GM19438 (cell line): ENCODE measurements around the gene HSP90AA1.
"Not testable (repeated sequence)": the region's sequence is repeated elsewhere in the genome, so short reads cannot be mapped to it uniquely, and the experiment has no call there.

Experiments
- ATAC-seq: cut with Tn5 transposase; IDR thresholded peaks from one replicate; pipeline ENCODE4 v1.9.1; 2021; ENCODE audit warnings: low read depth; ENCODE audit not compliant: unreplicated experiment

Gene HSP90AA1

DNA sequence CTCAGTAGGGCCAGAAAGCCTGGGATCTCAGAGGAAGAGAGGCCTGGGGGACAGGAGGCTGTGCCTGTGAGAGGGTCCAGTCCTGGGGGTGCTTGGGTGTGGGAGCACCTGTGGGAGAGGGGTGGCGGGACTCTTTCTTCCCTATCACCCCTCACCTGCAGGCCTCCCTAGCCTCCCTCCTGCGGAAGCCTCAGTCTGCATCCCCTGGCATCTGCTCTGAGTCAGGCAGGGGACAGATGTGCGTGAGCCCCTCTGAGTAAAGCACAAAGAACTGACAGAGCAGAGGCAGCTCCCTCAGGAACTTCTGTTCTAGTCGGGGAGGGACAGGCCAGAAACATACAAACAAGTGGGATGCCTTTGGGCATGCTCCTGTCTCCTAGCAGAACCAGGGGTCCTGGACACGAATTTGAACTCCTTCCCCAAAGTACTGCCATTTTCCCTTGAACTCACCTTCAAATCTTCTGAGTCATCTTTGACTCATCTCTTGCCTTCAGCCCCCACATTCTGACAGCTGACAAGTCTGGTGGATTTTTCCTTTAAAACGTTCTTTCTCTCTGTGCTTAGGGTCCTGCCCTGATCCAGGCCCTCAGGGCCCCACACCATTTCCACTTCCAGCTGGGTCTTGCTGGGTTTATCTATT, 8.5 kb upstream of the HSP90AA1 start:
- ATAC-seq, result no peak

DNA sequence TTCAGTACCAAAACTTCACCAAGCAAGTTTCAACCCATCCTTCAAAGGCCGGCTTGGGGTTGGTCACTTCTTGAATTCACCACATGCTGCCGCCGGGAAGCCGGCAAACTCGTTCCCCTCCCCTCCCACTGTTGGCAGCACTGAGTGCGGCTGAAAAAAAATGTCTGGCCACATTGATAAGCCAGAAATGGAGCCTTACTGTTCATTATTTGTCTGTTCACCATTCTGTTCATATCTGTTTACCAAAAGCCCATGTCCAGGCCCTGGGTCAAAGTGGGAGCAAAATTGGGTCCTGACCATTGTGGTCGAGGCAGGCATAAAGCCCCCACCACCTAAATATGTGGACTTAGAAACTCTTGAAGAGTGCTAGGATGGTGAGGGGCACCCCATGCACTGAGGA, 7.3 kb upstream of the HSP90AA1 start:
- no peak for ATAC-seq

DNA sequence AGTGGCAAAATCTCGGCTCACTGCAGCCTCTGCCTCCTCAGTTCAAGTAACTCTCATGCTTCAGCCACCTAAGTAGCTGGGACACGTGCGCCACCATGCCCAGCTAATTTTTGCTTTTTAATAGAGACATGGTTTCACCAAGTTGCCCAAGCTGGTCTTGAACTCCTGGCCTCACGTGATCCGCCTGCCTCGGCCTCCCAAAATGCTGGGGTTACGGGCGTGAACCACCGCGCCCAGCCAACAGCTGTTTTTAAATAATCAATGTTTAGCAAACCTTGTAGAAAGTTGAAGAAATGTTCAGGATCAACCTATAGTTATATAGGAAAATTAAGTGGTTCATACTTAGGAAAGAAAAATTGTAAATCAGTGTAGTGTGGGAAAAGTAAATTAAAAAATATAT, 6.0 kb upstream of the HSP90AA1 start:
- no peak for ATAC-seq

DNA sequence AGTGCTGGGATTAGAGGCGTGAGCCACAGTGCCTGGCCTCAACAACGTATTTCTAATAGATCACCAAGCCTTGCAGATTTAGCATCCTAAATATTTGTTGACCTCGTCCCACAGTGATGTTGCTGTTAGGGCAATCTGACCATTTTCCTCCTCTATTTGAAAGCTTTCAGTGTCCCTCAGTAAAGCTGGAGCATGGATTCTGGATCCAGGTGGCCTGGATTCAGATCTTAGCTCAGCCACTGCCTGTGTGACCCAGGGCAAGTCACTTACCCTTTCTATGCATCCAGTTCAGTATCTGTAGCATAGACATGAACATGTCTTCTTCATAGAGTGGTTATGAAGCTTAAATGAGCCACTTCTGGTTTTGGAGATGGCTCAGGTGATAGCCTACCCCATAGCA, 3.9 kb upstream of the HSP90AA1 start:
- no peak for ATAC-seq

DNA sequence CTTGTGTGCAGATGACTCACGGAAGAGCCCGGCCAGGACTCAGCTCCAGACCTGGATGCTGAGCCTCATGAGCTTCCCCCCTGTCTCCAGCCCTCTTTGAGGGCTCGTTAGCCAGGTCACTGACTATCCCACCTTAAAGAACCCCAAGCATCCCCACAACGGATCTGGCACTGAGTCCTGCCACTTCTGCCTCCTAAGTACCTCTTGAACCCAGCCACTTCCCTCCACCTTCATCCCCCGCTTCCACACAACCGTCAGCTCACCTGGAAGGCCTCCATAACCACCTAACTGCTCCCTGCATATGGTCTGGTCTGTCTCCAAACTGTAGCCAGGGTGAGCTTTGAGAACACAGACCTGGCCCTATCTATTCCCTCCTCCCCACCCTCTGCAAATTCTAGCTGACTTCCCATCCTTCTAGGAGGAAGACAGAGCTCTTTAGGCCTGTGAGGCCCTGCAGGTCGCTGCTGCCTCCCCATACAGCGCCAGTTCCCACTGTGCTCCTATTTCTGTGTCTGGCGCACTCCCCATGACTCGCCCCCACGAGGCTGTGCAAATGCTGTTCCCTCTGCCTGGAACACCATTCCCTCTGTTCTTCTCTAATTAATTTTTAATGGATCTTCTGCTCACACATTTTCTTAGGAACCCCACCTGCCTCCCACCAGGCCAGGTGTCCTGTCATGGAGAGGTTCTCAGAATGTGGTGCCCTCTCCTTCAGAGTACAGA, 2.9 kb upstream of the HSP90AA1 start:
- no peak for ATAC-seq

DNA sequence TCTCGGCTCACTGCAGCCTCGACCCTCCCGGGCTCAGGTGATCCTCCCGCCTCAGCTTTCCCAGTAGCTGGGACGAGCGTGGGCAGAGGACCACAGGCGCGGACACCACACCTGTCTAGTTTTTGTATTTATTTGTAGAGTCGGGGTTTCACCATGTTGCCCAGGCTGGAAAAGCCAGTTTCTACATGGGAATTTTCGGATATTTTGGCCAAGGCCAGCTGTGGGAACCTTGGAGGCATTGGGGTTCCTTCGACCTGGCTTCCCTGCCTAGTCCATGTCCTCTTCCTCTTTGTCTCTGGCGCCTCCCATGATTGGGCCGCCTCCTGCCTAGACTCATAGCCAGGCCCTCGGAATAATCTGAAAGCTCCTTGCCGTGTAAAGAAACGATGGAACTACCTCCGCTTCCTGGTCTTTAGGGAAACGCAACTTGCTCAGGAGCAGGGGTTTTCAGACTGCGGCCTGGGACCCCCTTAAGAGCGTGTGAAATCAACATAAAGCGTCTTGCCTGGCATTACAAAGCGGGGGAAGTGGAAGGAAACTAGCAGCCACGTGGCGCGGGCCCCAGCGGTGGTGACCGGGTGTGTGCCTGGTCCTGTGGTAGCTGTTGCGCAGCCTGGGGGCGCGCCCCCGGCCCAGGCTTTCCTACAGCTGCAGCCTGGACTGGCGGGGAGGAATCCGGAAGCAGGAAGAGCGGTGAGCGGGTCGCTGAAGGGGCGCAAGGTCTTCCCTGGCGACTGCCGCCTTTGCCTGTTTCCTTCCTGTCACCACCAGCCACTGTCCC, 1.4 kb upstream of the HSP90AA1 start:
- ATAC-seq, result no peak

DNA sequence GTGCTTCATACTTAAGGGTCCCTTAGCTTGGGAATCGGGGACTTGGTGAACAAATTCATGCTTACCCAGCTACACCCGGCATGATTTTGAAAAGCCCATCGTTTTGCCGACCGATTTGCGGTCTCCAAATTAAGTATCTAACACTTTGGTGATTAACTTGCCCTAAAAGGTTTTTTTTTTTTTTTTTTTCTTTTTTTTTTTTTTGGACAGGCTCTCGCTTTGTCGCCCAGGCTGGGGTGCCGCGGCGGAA, 843 bp upstream of the HSP90AA1 start:
- no peak for ATAC-seq

DNA sequence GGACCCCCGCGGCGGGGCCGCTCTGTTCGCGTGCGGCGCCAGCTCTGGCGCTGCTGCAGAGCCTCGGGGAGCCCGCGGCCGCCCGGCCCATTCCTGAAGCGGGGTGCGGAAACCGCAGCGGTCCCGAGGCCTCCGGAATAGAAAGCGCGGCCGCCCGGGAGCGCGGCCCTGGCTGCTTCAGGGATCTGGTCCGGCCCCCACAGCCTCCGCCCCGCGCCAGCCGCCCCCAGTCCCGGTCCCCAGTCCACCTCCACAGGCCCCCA, 204 bp downstream of the HSP90AA1 start:
- ATAC-seq, result no peak

DNA sequence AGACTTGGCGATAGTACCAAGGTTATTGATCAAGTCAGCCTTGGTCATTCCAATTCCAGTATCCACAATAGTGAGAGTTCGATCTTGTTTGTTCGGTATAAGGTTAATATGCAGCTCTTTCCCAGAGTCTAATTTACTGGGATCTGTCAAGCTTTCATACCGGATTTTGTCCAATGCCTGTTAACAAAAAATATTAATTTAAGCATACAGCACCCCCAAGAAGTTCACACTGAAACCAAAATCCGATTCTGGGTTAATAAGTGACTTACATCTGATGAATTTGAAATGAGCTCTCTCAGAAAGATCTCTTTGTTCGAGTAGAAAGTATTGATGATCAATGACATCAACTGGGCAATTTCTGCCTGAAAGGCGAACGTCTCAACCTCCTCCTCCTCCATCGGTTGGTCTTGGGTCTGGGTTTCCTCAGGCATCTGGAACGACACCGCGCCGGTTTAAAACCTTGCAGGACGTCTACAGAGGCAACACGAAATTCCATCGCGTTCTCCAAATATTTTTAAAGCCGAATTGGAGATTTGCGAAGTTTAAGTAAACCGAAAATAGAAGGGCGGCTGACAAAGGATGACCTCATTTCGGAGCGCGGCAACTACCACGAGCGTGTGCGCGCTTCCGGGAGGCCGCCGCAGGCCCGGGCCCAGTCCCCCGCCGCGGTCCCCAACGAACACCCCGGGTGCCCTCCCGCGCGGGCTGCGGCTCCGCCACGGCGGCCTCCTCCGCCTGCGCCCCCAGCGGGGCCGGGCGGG, 716 bp downstream of the HSP90AA1 start:
- no peak for ATAC-seq

DNA sequence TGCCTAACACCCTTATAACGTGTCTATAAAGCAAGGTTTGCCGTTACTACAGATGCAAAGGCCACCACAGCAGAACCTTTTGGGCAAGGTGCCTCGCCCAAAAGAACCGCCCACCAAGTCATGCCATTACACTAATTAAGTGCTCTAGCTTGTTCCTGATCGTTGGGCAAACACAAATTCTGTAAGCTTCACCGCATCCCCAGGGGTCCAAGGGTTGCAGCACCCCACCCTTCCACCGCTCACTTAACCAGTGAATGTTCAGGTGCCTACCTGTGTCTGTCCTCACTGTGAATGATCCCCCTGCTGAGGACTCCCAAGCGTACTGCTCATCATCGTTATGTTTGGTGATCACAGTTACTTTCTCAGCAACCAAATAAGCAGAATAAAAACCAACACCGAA, 1.4 kb downstream of the HSP90AA1 start:
- no peak for ATAC-seq

DNA sequence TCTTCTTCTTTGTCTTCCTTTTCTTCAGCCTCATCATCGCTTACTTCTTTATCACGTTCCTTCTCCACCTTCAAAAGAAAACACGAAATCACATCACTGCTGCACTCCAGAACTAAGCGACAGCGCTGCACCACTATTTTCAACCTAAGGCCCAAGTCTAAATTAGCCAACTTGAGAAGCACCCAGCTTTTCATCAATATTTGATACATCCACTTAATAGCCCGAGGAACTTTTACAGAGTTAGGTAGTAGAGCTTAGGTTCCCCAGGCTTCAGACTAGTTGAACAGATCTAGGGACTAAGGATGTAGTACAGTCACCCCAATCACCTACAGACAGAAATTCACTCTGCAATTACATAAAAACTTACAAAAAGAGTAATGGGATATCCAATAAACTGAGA, 1.9 kb downstream of the HSP90AA1 start:
- ATAC-seq, result no peak

DNA sequence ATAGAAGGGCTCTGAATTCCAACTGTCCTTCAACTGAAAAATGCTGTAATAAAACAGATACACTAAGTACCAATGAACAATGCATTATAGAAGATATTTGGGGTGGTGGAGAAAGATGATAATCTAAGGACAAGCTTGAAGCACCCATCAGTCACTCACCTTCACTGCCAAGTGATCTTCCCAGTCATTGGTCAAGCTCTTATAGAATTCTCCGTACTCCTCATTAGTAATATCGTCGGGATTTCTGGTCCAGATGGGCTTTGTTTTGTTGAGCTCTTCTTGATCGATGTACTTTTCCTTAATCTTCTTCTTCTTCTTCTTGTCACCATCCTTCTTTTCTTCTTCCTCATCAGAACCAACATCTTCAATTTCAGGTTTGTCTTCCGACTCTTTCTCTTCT, 2.3 kb downstream of the HSP90AA1 start:
- ATAC-seq, result not testable (repeated sequence)

DNA sequence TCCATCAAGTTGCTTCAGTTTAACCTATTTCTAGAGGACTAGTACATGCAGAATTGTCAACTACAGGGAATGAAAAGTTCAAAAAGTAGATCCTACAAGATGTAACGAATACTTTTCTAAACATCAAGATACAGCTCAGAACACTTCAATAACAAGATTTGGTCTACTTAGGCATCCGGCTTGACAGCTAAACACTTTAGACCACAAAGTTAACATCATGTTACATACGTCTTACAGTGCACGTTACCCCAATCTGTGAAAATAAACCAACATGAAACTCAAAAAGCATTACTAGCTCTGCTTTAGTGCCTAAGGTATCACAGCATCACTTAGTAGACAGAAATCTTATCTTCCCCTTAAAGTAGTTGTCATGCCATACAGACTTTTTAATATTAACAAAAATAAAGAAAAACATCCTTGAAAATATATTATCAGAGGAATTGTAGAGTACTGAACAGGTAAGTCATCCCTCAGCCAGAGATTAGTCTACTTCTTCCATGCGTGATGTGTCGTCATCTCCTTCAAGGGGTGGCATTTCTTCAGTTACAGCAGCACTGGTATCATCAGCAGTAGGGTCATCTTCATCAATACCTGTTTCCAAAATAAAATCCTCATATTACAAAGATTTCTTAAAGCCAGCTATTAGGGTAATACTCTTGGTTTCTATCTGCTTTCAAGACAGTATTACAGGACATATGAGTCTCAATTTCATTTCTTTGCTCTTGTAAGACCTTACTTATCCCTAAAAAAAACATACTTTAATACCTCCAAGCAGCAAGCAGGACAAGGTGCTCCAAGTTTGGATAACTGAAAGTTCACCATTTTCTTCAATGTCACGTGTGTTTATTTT, 5.4 kb downstream of the HSP90AA1 start:
- ATAC-seq, result no peak

DNA sequence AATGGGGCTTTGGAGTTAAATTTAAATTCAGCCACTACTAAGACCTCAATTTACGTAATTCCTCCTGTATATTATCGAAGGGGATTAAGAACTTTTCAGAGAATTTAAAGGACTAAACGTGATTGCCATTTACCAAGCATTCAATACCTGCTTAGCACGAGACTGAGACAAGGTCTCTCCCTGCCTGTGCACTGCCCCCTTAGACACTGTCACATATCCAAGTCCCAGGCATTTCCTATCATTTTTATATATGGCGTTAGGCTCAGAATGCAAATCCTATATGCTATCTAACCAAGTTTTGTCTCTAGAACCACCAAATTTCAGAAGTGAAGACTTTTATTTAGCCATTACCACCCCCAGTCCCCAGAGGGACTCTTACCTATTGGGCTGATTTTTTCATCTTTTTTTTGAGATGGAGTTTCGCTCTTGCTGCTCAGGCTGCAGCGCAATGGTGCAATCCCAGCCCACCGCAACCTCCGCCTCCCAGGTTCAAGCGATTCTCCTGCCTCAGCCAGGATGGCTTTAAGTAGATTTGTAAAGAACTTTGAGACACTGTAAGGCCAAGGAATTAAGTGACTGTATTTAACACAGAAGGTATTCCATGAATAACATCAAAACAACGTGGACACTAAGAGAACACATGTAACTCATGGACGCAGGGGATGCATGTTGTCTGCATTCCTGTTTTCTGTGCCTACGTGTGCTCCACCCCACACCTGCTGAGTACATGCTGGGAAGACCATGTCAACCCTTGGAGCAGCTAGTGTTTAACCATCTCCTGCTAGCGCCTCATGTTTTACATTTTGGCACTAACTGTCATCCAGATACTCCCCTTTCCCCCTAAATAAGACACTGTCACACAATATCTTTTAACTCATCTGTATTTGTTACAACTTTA, 6.4 kb downstream of the HSP90AA1 start:
- no peak for ATAC-seq

DNA sequence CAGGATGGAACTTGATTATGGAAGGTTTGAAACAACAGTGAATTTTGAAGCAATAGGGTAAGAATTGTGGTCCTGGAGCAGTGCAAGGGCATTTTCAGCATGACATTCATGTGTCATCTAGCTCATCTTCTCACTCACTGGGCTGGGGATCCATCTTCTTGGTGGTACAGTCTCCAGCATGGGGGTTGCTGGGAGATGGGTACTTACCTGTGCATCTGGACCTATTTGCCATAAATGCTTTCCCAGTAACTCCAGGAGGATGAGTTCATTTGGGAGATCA, 7.2 kb downstream of the HSP90AA1 start:
- no peak for ATAC-seq

DNA sequence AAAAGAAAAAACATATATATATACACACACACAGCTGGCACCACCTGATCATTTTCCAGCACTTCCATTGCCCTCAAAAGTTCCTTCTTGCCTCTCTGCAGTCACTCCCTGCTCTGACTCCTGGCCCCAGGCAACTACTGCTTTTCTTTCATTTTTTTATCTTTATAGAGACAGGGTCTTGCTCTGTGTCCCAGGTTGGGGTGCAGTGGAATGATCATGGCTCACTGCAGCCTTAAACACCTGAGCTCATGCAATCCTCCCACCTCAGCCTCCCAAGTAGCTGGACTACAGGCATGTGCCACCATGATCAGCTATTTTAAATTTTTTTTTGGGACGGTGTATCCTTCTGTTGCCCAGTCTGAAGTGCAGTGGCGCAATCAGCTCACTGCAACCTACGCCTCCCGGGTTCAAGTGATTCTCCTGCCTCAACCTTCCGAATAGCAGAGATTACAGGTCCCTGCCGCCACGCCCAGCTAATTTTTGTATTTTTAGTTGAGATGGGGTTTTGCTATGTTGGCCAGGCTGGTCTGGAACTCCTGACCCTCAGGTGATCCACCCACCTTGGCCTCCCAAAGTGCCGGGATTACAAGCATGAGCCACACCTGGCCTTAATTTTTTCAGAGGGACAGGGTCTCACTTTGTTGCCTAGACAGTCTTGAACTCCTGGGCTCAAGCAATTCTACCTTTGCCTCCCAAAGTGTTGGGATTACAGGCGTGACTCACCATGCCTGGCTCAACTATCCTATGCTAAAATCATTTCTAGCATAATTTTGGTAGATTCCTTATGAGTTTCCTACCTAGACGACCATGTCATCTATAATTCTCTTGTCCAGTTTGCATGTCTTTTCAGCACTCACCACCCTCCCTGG, 7.8 kb downstream of the HSP90AA1 start:
- no peak for ATAC-seq

DNA sequence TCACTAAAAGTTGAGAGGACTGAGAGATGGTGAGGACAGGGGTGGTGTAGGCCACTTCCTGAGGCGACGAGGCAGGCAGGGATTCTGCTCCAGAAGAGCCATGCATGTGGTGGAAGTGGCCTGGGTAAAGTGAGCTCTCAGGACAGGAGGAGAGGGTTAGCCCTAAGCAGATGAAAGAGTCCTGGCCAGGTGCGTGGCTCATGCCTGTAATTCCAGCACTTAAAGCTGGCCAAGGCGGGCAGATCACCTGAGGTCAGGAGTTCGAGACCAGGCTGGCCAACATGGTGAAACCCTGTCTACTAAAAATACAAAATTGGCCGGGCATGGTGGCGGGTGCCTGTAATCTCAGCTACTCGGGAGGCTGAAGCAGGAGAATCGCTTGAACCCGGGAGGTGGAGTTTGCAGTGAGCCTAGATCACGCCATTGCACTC, 8.5 kb downstream of the HSP90AA1 start:
- not testable (repeated sequence) for ATAC-seq

DNA sequence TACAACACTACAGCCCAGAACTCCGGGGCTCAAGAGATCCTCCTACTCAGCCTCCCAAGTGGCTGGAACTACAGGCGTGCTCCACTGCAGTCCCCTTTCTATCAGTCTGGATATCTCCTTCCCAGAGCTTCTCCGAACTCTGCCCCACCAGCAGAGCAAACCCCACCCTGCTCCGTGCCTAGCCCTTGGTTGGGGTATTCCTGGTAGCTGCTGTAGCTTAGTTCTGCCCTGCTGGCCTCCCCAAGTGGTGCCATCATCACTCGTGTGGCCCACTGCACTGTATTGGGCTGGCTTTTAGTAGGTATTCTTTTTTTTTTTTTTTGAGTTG, 9.5 kb downstream of the HSP90AA1 start:
- no peak for ATAC-seq

DNA sequence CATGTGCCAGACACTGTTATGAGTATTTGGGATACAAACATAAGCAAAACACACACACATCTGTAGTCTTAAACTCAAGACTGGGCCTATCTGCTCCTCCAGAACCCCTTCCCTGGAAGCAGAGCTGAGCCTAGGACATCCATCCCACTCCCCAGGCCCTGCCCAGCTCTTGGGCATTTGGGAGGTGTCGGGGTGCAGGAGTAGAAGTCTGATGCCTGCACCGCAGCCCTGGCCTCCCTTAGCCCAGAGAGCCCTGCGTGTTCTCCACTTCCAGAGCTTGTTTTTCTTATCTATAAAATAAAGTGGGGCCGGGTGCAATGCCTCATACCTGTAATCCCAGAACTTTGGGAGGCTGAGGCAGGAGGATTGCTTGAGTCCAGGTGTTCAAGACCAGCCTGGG, 11.7 kb downstream of the HSP90AA1 start:
- ATAC-seq, result no peak
